NCI-H1105 (cell line): ENCODE measurements around the gene OARD1.
"Not testable (repeated sequence)": the region's sequence is repeated elsewhere in the genome, so short reads cannot be mapped to it uniquely, and the experiment has no call there.

Experiments
- DNase-seq: peaks from one replicate; lab custom pipeline; 2025; lab: John Stamatoyannopoulos, UW

The OARD1 gene

DNA sequence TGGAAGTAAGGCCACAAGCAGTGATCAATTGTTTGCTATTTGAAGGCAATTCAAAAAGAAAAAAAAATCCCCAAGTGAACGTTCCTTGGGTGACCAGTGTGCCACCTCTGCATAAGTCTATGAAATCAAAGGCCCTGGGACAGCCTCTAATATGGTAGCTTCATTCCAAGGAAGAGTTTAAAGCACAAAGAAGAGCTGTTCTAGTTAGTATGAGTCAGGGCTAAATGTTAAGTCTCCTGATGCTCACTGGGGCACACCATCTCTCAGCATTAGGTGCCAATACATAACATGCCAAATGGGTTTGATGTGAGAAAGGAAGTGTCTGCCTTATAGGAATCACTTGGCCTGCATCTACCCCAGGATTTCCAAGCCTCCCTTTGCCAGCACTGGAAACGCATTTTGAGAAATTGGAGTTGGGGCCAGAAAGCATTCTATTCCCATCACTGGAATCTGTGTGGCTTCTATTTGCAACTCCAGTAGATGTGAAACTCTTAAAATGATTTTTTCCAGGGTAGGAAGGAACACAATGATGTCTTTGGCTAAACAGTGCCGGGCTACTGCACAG is 46.1 kb downstream of the OARD1 start:
- no peak for DNase-seq

DNA sequence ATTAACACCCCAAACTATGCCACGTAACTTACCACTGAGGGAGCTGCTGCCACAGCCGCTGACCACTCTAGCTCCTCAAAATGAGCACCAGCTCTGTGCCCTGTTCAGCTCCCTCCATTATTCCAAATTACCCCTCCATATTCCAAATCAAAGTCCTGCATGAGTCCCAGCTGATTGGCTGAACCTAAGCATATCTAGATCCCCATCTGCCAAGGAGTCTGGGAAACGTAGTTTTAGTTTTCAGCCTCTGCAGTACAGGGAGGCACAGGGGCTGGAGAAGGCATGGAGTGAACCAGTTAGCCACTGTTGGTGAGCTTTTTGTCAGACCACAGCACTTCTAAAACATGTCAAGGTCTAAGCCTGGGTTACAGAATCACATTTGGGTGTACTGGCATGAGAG is 49.0 kb downstream of the OARD1 start:
- no peak for DNase-seq

DNA sequence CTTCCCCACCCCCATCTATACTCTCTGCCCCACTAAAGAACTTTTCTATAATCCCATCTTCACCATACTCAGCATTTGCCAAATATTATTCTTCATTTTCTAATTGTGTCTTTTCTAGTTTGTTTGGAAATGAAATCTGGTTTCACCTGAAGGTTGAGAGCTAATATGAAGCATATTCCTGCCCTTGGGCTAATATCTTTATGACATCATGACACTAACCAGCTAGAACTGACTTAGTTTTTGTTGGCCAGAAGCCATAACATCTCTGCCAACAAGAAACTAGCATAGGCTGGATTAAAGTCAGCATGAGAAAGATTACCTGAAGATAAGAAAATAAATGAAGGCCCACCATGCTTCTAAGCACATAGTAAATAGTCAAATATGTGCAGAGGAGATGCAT is 49.9 kb downstream of the OARD1 start:
- no peak for DNase-seq

DNA sequence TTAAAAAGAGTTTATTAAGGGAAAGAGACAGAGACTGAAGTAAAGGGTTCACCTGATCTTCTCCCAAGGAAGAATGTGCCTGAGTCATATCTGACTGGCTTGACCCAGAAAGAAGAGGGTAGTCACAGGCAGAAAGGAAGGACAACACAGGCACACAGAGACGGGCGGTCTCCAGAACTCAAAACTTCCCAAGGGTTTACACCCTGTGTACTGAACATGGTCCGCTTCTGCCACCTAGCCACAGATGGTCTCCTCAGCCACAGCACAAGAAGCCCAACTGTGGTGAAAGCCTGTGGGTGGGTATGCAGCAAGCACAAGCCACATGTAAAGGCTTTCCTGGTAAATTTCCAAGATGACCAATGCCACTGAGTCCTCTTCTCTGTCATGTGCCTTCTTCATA is 50.3 kb downstream of the OARD1 start:
- DNase-seq: no peak

DNA sequence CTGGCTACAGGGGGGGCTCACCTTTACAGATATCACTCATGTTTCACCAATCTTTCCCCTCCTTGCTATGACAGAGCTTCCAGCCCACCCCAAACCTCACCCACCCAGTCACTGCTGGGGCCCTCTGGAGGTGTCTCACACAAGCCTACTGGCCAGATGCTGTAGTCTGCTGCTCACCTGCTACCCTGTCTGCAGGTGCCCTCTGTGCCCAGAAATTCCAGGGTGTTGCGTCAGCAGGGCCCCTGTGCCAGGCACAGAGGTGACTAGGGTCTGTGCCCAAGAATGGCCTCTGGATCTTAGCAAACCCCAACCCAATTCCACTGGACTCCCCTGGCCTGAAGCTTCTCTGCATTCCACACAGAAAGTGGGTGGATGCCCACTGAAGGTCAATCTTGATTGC is 54.5 kb downstream of the OARD1 start:
- no peak for DNase-seq

DNA sequence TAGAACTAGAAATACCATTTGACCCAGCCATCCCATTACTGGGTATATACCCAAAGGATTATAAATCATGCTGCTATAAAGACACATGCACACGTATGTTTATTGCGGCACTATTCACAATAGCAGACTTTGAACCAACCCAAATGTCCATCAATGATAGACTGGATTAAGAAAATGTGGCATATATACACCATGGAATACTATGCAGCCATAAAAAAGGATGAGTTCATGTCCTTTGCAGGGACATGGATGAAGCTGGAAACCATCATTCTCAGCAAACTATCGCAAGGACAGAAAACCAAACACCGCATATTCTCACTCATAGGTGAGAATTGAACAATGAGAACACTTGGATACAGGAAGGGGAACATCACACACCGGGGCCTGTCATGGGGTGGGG is 56.3 kb downstream of the OARD1 start:
- DNase-seq: not testable (repeated sequence)

DNA sequence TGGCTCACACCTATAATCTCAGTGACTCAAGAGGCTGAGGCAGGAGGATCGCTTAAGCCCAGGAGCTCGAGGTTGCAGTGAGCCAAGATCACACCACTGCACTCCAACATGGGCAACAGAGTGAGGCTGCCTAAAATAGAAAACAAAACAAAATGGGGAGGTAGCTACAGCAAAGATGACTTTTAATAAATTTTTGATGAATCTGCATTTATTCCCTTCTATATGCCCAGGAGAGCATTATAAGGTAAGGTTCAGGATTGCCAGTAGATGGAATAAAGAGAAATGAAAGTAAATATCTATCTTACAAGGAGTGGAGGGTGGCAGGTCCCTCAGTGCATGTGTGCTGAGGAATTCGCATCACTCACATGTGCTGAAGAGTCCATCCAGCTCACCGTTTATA is 57.4 kb downstream of the OARD1 start:
- DNase-seq: no peak
